GM12892 (cell line): ENCODE data around the gene COL4A1.

Experiments used
- POLR2A ChIP-seq: IDR thresholded peaks from 2 replicates; pipeline ENCODE4 v1.6.1; 2011; ENCODE audit warnings: low read depth, low read length, control low read depth
- POLR2AphosphoS5 ChIP-seq: IDR thresholded peaks from 2 replicates; pipeline ENCODE4 v1.6.1; 2011; ENCODE audit warnings: low read depth, low read length, control low read depth
- TAF1 ChIP-seq: IDR thresholded peaks from 2 replicates; pipeline ENCODE4 v1.6.1; 2011; ENCODE audit warnings: low read depth, mild to moderate bottlenecking, control low read depth, low read length, borderline replicate concordance

GRCh38 chr13:110137680-110138009 is 169.3 kb downstream of the COL4A1 start:
- no peak for TF ChIP-seq POLR2AphosphoS5
- no peak for TF ChIP-seq POLR2A
- TF ChIP-seq TAF1: no peak
